Loucy (cell line): Measurements from ENCODE around the gene NR3C2.

ENCODE experiments used
- H2AFZ ChIP-seq: fragments of 200-600 bp; sonication (generic); 2 replicates; pipeline ENCODE4 v1.6.0; 2016; ENCODE audit warnings: antibody characterized with exemption, mild to moderate bottlenecking, low read length, moderate library complexity
- H3F3A ChIP-seq: fragments of 200-600 bp; 2 replicates; pipeline ENCODE4 v1.6.0; 2016; ENCODE audit warnings: antibody characterized with exemption, low read depth, mild to moderate bottlenecking
- H3K27me3 ChIP-seq: fragments of 200-600 bp; sonication (generic); 2 replicates; pipeline ENCODE4 v1.6.1; 2014; ENCODE audit warnings: low read length, mild to moderate bottlenecking; ENCODE audit not compliant: insufficient read depth, poor library complexity, severe bottlenecking
- H3K36me3 ChIP-seq: fragments of 200-600 bp; sonication (generic); 2 replicates; pipeline ENCODE4 v1.6.1; 2016; ENCODE audit warnings: low read length; ENCODE audit not compliant: insufficient read depth
- H3K4me1 ChIP-seq: fragments of 200-600 bp; sonication (generic); 2 replicates; pipeline ENCODE4 v1.5.1; 2014; ENCODE audit warnings: low read length, mild to moderate bottlenecking; ENCODE audit not compliant: insufficient read depth, poor library complexity, severe bottlenecking
- H3K4me2 ChIP-seq: fragments of 200-600 bp; sonication (generic); 2 replicates; pipeline ENCODE4 v1.6.0; 2014; ENCODE audit warnings: antibody characterized with exemption, low read length, low read depth, mild to moderate bottlenecking; ENCODE audit not compliant: poor library complexity, severe bottlenecking
- H3K4me3 ChIP-seq: fragments of 200-600 bp; sonication (generic); 2 replicates; pipeline ENCODE4 v1.5.1; 2014; ENCODE audit warnings: low read length, mild to moderate bottlenecking, mixed read lengths; ENCODE audit not compliant: poor library complexity, severe bottlenecking
- H3K79me2 ChIP-seq: fragments of 200-600 bp; sonication (generic); 2 replicates; pipeline ENCODE4 v1.6.1; 2014; ENCODE audit warnings: low read length; ENCODE audit not compliant: insufficient read depth
- H3K9ac ChIP-seq: fragments of 200-600 bp; sonication (generic); 2 replicates; pipeline ENCODE4 v1.6.0; 2014; ENCODE audit warnings: mild to moderate bottlenecking, low read depth, low read length, moderate library complexity; ENCODE audit not compliant: poor library complexity, severe bottlenecking
- H3K9me2 ChIP-seq: fragments of 200-600 bp; sonication (generic); replicated peaks from 2 replicates; pipeline ENCODE4 v1.6.1; 2016; ENCODE audit warnings: low read depth, low read length, mixed read lengths
- H3K9me3 ChIP-seq: fragments of 200-600 bp; sonication (generic); 2 replicates; pipeline ENCODE4 v1.6.1; 2014; ENCODE audit warnings: mild to moderate bottlenecking, antibody characterized with exemption, low read length, low read depth; ENCODE audit not compliant: insufficient read depth
- H4K20me1 ChIP-seq: fragments of 200-600 bp; sonication (generic); 2 replicates; pipeline ENCODE4 v1.6.0; 2014; ENCODE audit warnings: antibody characterized with exemption, low read length, mild to moderate bottlenecking; ENCODE audit not compliant: insufficient read depth, poor library complexity, severe bottlenecking
- EZH2phosphoT487 ChIP-seq: fragments of 200-600 bp; IDR thresholded peaks from 2 replicates; pipeline ENCODE4 v1.6.1; 2018; ENCODE audit warnings: antibody characterized with exemption, mild to moderate bottlenecking, moderate library complexity, borderline replicate concordance
- TF ChIP-seq, protein P1 (sequence below): fragments of 200-600 bp; sonication (generic); conservative IDR thresholded peaks from 2 replicates; pipeline ENCODE4 v1.5.1; 2014; ENCODE audit warnings: mild to moderate bottlenecking, antibody characterized with exemption, low read length

Gene NR3C2

DNA sequence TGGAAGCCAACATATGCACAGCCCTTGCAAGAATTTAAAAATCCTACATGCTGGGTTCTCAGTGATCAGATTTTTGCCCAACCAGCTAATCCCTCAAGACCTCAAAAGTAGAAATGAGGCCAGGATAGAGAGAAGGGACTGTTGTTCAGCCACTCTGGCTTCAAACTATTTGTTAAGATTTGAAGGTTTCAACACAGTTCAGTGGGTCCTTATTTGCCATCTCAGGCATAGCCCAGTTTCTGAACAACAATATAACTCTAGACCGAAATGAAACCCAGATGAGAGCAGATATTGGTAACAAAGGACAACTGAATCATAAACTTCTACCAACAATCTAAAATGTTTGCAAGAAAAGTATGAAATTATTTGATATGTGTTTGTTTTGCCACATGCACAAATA lies 237.3 kb downstream of the NR3C2 start:
- Histone ChIP-seq H3K4me2 (no peak overlapping the region), H3K4me1 (no peaks in the 10 kb centered on the region), H3K36me3 (no peaks in the 10 kb centered on the region), H3K27me3 (no peaks in the 10 kb centered on the region), H3K9me3 (no peaks in the 10 kb centered on the region), H4K20me1 (no peaks in the 10 kb centered on the region), H3K4me3 (no peak overlapping the region), H3K9me2 (no peaks in the 10 kb centered on the region), H3K79me2 (no peaks in the 10 kb centered on the region), H3K9ac (no peak overlapping the region), H3F3A (no peaks in the 10 kb centered on the region), H2AFZ (no peak overlapping the region)
- TF ChIP-seq, protein P1, sequence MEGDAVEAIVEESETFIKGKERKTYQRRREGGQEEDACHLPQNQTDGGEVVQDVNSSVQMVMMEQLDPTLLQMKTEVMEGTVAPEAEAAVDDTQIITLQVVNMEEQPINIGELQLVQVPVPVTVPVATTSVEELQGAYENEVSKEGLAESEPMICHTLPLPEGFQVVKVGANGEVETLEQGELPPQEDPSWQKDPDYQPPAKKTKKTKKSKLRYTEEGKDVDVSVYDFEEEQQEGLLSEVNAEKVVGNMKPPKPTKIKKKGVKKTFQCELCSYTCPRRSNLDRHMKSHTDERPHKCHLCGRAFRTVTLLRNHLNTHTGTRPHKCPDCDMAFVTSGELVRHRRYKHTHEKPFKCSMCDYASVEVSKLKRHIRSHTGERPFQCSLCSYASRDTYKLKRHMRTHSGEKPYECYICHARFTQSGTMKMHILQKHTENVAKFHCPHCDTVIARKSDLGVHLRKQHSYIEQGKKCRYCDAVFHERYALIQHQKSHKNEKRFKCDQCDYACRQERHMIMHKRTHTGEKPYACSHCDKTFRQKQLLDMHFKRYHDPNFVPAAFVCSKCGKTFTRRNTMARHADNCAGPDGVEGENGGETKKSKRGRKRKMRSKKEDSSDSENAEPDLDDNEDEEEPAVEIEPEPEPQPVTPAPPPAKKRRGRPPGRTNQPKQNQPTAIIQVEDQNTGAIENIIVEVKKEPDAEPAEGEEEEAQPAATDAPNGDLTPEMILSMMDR: no peak
- TF ChIP-seq EZH2phosphoT487: no peak

- Histone ChIP-seq H3K9me3 (no peaks in the 10 kb centered on the region), H4K20me1 (no peaks in the 10 kb centered on the region), H2AFZ (no peak overlapping the region), H3K9ac (no peak overlapping the region), H3F3A (no peaks in the 10 kb centered on the region), H3K4me2 (no peak overlapping the region), H3K4me3 (no peak overlapping the region), H3K79me2 (no peaks in the 10 kb centered on the region), H3K9me2 (no peaks in the 10 kb centered on the region), H3K27me3 (no peaks in the 10 kb centered on the region), H3K36me3 (no peaks in the 10 kb centered on the region), H3K4me1 (no peaks in the 10 kb centered on the region)
- TF ChIP-seq, protein P1: no peak
- no peak for TF ChIP-seq EZH2phosphoT487
These were observed 238.0 kb downstream of the NR3C2 start for GRCh38 chr4:148204171-148204570.

DNA sequence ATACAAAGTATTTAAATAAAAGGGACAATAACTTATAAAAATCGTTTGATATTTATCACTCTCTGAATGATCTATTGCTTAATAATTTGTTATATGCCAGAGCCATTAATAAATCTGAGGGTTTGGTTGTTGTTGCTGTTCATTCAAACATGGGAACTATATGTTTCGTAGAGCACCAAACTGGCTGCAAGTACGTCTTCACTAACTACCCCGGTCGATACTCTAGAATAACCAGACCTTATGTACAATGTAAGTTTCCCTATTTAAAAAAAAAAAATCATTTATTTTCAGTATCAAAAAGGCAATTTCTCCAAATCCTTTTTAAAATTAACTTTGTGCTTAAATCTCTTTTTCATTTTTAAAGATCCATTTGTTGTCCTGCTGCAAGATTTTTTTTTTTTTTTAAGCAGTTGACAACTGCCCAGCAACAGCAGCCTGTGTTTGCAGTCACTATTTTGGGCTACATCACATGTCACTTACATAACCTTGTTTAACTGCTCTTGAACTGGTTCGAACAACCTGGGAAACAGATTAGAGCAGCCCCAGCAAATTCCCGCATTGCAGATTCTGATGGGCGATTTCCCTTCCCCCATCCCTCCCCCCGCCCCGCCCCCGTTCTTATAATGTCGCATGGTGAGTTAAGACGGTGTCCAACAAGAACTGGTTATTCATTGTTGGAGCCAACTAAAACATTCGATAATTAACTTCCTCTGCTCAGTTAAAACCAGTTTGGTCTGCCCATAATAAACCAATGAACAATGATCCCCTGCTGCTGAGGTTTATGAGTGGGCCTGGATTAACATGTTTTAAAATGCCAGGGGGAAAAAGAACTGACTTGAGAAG lies 238.9 kb downstream of the NR3C2 start:
- Histone ChIP-seq H3F3A (no peaks in the 10 kb centered on the region), H3K4me2 (no peak overlapping the region), H3K79me2 (no peaks in the 10 kb centered on the region), H3K9me2 (no peaks in the 10 kb centered on the region), H3K4me1 (no peaks in the 10 kb centered on the region), H4K20me1 (no peaks in the 10 kb centered on the region), H3K9me3 (no peaks in the 10 kb centered on the region), H3K27me3 (no peaks in the 10 kb centered on the region), H3K4me3 (no peak overlapping the region), H3K9ac (no peak overlapping the region), H2AFZ (no peak overlapping the region), H3K36me3 (no peaks in the 10 kb centered on the region)
- TF ChIP-seq EZH2phosphoT487: no peak
- TF ChIP-seq, protein P1: no peak
